Smooth muscle cell (in vitro differentiated cells): Measurements from ENCODE around the gene PDLIM1. TPM values are rescaled to one million over a fixed set of nuclear protein-coding genes. Genes with fewer than 3 reads are reported as not detected.

ENCODE experiments used
- DNase-seq: peaks from one replicate; lab custom pipeline; 2025; ENCODE audit not compliant: unreplicated experiment; lab: John Stamatoyannopoulos, UW
- H2AFZ ChIP-seq: fragments of 200-600 bp; sonication (generic); 2 replicates; pipeline ENCODE4 v1.6.0; 2016; ENCODE audit warnings: antibody characterized with exemption, low read depth, mild to moderate bottlenecking
- H3F3A ChIP-seq: fragments of 200-600 bp; sonication (generic); 2 replicates; pipeline ENCODE4 v1.6.0; 2017; ENCODE audit warnings: antibody characterized with exemption, low read depth
- H3K27ac ChIP-seq: fragments of 200-600 bp; sonication (generic); 2 replicates; pipeline ENCODE4 v1.5.1; 2016; ENCODE audit warnings: low read depth, mild to moderate bottlenecking
- H3K27me3 ChIP-seq: fragments of 200-600 bp; sonication (generic); 2 replicates; pipeline ENCODE4 v1.6.1; 2016; ENCODE audit warnings: low read depth, mild to moderate bottlenecking
- H3K36me3 ChIP-seq: fragments of 200-600 bp; sonication (generic); 2 replicates; pipeline ENCODE4 v1.5.1; 2016; ENCODE audit warnings: low read depth
- H3K4me1 ChIP-seq: fragments of 200-600 bp; sonication (generic); 2 replicates; pipeline ENCODE4 v1.5.1; 2016; ENCODE audit warnings: low read depth
- H3K4me2 ChIP-seq: fragments of 200-600 bp; sonication (generic); 2 replicates; pipeline ENCODE4 v1.6.0; 2016; ENCODE audit warnings: mild to moderate bottlenecking
- H3K4me3 ChIP-seq: fragments of 200-600 bp; sonication (generic); 2 replicates; pipeline ENCODE4 v1.5.1; 2016; ENCODE audit warnings: mild to moderate bottlenecking
- H3K79me2 ChIP-seq: fragments of 200-600 bp; sonication (generic); 2 replicates; pipeline ENCODE4 v1.6.0; 2016; ENCODE audit warnings: low read depth, mild to moderate bottlenecking
- H3K9ac ChIP-seq: fragments of 200-600 bp; sonication (generic); 2 replicates; pipeline ENCODE4 v1.6.0; 2016; ENCODE audit warnings: low read depth
- H3K9me3 ChIP-seq: fragments of 200-600 bp; sonication (generic); replicated peaks from 2 replicates; pipeline ENCODE4 v1.5.1; 2016; ENCODE audit warnings: low read depth
- H4K20me1 ChIP-seq: fragments of 200-600 bp; sonication (generic); 2 replicates; pipeline ENCODE4 v1.6.0; 2016; ENCODE audit warnings: low read depth
- WGBS: methylation state at CpG from one replicate; pipeline ENCODE4 v1.1.7; 2016; ENCODE audit warnings: low lambda C conversion rate; 5-methylcytosine and 5-hydroxymethylcytosine counted together
- polyA plus RNA-seq: library from polyadenylated mRNA; unstranded; fragments of >200 nt; fragmentation: Nextera tagmentation; extraction: Ambion mirVana; gene quantifications from 2 replicates; pipeline ENCODE4 v1.2.1, GENCODE V29; 2016
- total RNA-seq: library from RNA; depleted of rRNA; stranded (reverse); fragments of >200 nt; gene quantifications from 2 replicates; pipeline ENCODE4 v1.2.3, GENCODE V29; 2014
- TF ChIP-seq, protein P1 (sequence below): fragments of 200-600 bp; sonication (generic); IDR thresholded peaks from 2 replicates; pipeline ENCODE4 v1.5.1; 2017; ENCODE audit warnings: borderline replicate concordance, mild to moderate bottlenecking, antibody characterized with exemption; ENCODE audit not compliant: insufficient read depth, poor library complexity, severe bottlenecking

PDLIM1 gene
- total and polyA plus RNA-seq, 2 experiments from 2014 or later: 102 to 187 TPM

DNA sequence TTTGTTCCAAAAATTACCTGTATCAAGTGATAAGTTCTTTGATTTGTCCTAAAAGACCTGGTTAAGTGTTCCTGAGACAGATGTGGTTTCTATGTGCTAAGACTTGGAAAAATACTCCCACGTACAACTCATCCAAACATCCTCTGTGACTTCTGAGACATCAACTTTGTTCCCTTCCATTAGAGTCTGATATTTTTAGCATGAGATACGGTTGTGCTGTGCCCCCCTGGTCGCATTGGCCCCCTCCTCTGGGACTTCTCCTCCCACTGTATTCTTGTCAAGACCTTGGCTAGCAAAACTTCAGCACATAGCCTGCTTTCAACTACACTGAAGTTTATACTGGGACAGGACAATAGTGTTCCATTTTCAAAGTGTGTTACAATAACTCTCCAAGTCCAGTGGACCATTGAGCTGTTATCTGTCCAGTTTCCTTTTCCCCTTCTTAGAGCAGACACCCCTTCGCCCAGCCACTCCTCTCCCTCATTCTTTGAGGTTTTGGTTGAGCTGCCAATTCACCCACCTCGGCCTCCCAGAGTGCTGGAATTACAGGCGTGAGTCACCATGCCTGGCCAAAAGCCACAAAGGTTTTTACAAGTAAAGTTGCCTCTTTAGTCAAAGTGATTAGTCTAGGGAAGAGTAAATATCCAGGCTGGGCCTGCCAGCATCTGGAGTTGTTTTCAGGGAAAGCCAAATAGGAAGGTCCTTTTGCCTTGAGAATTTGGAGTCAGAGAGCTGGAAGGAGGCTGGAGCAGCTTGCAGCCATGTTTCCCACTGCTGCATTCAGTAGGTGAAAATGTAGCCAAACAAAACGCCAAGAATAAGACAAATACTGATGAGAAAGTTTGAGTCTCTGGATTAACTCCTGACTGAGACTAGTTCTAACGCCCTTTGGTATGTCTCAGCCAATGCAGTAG, 17.8 kb upstream of the PDLIM1 start:
- H3K27me3 ChIP-seq: no peaks in the 10 kb centered on the region
- H3K9me3 ChIP-seq: no peaks in the 10 kb centered on the region
- peak overlapping the region; percentile 78 for H3K9ac ChIP-seq
- H2AFZ ChIP-seq: no peak overlapping the region
- no peaks in the 10 kb centered on the region for H4K20me1 ChIP-seq
- peak; percentile 28 for DNase-seq
- no peaks in the 10 kb centered on the region for H3K79me2 ChIP-seq
- no peaks in the 10 kb centered on the region for H3K36me3 ChIP-seq
- H3K4me3 ChIP-seq: no peak overlapping the region
- TF ChIP-seq, protein P1, sequence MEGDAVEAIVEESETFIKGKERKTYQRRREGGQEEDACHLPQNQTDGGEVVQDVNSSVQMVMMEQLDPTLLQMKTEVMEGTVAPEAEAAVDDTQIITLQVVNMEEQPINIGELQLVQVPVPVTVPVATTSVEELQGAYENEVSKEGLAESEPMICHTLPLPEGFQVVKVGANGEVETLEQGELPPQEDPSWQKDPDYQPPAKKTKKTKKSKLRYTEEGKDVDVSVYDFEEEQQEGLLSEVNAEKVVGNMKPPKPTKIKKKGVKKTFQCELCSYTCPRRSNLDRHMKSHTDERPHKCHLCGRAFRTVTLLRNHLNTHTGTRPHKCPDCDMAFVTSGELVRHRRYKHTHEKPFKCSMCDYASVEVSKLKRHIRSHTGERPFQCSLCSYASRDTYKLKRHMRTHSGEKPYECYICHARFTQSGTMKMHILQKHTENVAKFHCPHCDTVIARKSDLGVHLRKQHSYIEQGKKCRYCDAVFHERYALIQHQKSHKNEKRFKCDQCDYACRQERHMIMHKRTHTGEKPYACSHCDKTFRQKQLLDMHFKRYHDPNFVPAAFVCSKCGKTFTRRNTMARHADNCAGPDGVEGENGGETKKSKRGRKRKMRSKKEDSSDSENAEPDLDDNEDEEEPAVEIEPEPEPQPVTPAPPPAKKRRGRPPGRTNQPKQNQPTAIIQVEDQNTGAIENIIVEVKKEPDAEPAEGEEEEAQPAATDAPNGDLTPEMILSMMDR: no peak
- H3K4me1 ChIP-seq: peaks cover 26% of the 10 kb centered on the region
- peaks cover 16% of the 10 kb centered on the region for H3F3A ChIP-seq
- peak overlapping the region; percentile 96 for H3K27ac ChIP-seq
- 12% methylated on average over 8 of the region's 8 CpGs for WGBS
- peak overlapping the region; percentile 79 for H3K4me2 ChIP-seq

DNA sequence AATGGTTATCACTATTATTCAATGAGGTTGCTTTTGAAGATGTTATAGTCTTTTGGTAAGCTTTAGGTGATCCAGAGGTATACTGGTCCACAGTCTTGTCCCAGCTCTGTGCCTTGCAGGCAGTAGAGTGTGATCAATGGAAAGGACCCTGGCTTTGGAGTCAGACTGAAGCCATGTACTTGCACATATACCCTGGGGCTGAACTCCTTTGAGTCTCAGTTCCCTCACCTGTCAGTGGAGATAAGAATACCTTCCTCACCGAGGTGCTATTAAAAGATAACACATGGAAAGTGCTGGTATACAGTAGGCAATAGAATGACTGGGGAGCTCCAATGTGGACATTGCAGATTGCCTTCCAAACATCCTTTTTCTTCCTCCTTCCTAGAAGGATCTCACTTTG, 16.0 kb upstream of the PDLIM1 start:
- H3K27me3 ChIP-seq: no peaks in the 10 kb centered on the region
- H3F3A ChIP-seq: peaks cover 16% of the 10 kb centered on the region
- no peak overlapping the region for H3K4me3 ChIP-seq
- no peaks in the 10 kb centered on the region for H3K36me3 ChIP-seq
- H3K79me2 ChIP-seq: no peaks in the 10 kb centered on the region
- peaks cover 25% of the 10 kb centered on the region for H3K4me1 ChIP-seq
- H2AFZ ChIP-seq: no peak overlapping the region
- no peak overlapping the region for H3K27ac ChIP-seq
- 86% methylated on average over 1 of the region's 1 CpG for WGBS
- H3K9me3 ChIP-seq: no peaks in the 10 kb centered on the region
- no peak overlapping the region for H3K4me2 ChIP-seq
- H4K20me1 ChIP-seq: no peaks in the 10 kb centered on the region
- H3K9ac ChIP-seq: no peak overlapping the region
- DNase-seq: no peak
- TF ChIP-seq, protein P1: no peak

DNA sequence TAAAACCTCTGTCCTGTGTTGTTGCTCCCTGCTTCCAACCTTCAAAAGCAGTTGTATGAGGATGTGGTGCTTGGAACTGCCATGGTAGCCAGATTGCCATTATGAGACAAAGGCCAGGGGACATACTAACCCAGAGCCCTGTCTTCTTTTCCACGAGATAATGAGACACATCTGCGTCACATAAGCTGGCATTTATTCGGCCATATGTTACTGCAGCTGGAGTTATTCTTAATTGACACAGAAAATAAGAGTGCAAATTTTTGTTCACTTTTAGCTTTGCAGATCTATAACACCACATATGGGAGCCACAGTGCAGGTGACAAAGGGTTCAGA, 15.5 kb upstream of the PDLIM1 start:
- WGBS: 81% methylated on average over 3 of the region's 3 CpGs
- DNase-seq: no peak
- H4K20me1 ChIP-seq: no peaks in the 10 kb centered on the region
- H3K9me3 ChIP-seq: no peaks in the 10 kb centered on the region
- TF ChIP-seq, protein P1: no peak
- no peaks in the 10 kb centered on the region for H3K36me3 ChIP-seq
- no peak overlapping the region for H3K9ac ChIP-seq
- H3K79me2 ChIP-seq: no peaks in the 10 kb centered on the region
- peaks cover 16% of the 10 kb centered on the region for H3F3A ChIP-seq
- H2AFZ ChIP-seq: no peak overlapping the region
- peaks cover 25% of the 10 kb centered on the region for H3K4me1 ChIP-seq
- H3K4me3 ChIP-seq: no peak overlapping the region
- H3K4me2 ChIP-seq: no peak overlapping the region
- H3K27me3 ChIP-seq: no peaks in the 10 kb centered on the region
- H3K27ac ChIP-seq: no peak overlapping the region
